Lower leg skin (tissue), 3 donors: Measurements from ENCODE around the gene CLSTN1.

Source experiments
- POLR2A ChIP-seq, 2 donors: fragments of 450-650 bp; IDR thresholded peaks; one replicate each; pipeline ENCODE4 v1.6.1; 2016 to 2017; ENCODE audit warnings: antibody characterized with exemption in 2 of 2, mild to moderate bottlenecking in 1 of 2, moderate library complexity in 1 of 2
- TF ChIP-seq, protein P1 (sequence below), 3 donors: fragments of 450-650 bp; IDR thresholded peaks; one replicate each; pipeline ENCODE4 v1.5.1; 2016; ENCODE audit warnings: antibody characterized with exemption in 3 of 3, mild to moderate bottlenecking in 3 of 3, moderate library complexity in 2 of 3

DNA sequence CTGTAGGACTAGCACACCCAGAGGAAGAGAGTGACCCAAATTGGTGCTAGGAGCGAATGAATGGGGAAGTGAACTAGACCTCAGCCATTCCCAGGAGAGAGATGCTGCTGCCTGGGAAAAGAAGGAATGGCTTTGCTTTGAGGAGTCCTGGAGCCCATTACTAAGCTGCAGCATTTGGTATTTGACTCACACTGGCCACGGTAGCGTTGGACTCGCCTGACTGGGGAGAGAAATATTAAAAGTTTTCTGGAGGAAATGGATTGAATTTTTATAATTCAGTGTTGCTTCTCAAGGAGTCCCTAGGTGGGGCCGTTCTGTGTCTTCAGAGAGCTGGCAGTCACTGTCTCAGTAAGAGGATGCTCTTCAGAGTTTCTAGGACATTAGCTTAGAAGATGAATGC is 132.1 kb downstream of the CLSTN1 start:
- no peak for TF ChIP-seq POLR2A (IDR thresholded peaks at IDR 0.05)
- TF ChIP-seq, protein P1, sequence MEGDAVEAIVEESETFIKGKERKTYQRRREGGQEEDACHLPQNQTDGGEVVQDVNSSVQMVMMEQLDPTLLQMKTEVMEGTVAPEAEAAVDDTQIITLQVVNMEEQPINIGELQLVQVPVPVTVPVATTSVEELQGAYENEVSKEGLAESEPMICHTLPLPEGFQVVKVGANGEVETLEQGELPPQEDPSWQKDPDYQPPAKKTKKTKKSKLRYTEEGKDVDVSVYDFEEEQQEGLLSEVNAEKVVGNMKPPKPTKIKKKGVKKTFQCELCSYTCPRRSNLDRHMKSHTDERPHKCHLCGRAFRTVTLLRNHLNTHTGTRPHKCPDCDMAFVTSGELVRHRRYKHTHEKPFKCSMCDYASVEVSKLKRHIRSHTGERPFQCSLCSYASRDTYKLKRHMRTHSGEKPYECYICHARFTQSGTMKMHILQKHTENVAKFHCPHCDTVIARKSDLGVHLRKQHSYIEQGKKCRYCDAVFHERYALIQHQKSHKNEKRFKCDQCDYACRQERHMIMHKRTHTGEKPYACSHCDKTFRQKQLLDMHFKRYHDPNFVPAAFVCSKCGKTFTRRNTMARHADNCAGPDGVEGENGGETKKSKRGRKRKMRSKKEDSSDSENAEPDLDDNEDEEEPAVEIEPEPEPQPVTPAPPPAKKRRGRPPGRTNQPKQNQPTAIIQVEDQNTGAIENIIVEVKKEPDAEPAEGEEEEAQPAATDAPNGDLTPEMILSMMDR (IDR thresholded peaks at IDR 0.05) = no peak
